HG02973 (cell line): ENCODE data around the gene FOXK2.
"Not testable (repeated sequence)": the region's sequence is repeated elsewhere in the genome, so short reads cannot be mapped to it uniquely, and the experiment has no call there.

ENCODE experiments used
- ATAC-seq: cut with Tn5 transposase; IDR thresholded peaks from one replicate; pipeline ENCODE4 v1.9.1; 2021; ENCODE audit warnings: moderate library complexity; ENCODE audit not compliant: unreplicated experiment

Gene FOXK2

GRCh38 chr17:82561429-82562035 lies 42.0 kb downstream of the FOXK2 start:
- ATAC-seq = no peak

- not testable (repeated sequence) for ATAC-seq
Observed at GRCh38 chr17:82562718-82563220, 43.2 kb downstream of the FOXK2 start.

- no peak for ATAC-seq
Observed at GRCh38 chr17:82563318-82563717, 43.8 kb downstream of the FOXK2 start.

GRCh38 chr17:82563745-82564144 lies 44.2 kb downstream of the FOXK2 start:
- ATAC-seq = not testable (repeated sequence)

GRCh38 chr17:82564241-82564640 lies 44.7 kb downstream of the FOXK2 start:
- ATAC-seq = no peak

GRCh38 chr17:82565551-82565950 lies 46.0 kb downstream of the FOXK2 start:
- ATAC-seq = no peak

GRCh38 chr17:82566129-82566960 lies 46.8 kb downstream of the FOXK2 start:
- no peak for ATAC-seq

- ATAC-seq = no peak
Observed at GRCh38 chr17:82567286-82567685, 47.8 kb downstream of the FOXK2 start.

- no peak for ATAC-seq
Observed at GRCh38 chr17:82568997-82569393, 49.5 kb downstream of the FOXK2 start.

- no peak for ATAC-seq
Observed at GRCh38 chr17:82569621-82570020, 50.1 kb downstream of the FOXK2 start.

- ATAC-seq = no peak
Observed at GRCh38 chr17:82570277-82570676, 50.7 kb downstream of the FOXK2 start.

GRCh38 chr17:82571855-82572254 lies 52.3 kb downstream of the FOXK2 start:
- no peak for ATAC-seq

- no peak for ATAC-seq
Observed at GRCh38 chr17:82574041-82574440, 54.5 kb downstream of the FOXK2 start.

GRCh38 chr17:82575581-82576221 lies 56.2 kb downstream of the FOXK2 start:
- ATAC-seq = not testable (repeated sequence)

- no peak for ATAC-seq
Observed at GRCh38 chr17:82577300-82577699, 57.8 kb downstream of the FOXK2 start.

- not testable (repeated sequence) for ATAC-seq
Observed at GRCh38 chr17:82579969-82580368, 60.4 kb downstream of the FOXK2 start.

GRCh38 chr17:82582213-82582612 lies 62.7 kb downstream of the FOXK2 start:
- no peak for ATAC-seq

GRCh38 chr17:82582709-82583108 lies 63.2 kb downstream of the FOXK2 start:
- no peak for ATAC-seq

GRCh38 chr17:82583720-82584234 lies 64.2 kb downstream of the FOXK2 start:
- ATAC-seq = no peak

GRCh38 chr17:82585935-82586575 lies 66.5 kb downstream of the FOXK2 start:
- ATAC-seq = not testable (repeated sequence)
